ENCODE results near the gene NPC1. TPM values are rescaled to one million over a fixed set of nuclear protein-coding genes. Genes with fewer than 3 reads are reported as not detected.

The NPC1 gene
- polyA plus RNA-seq, 6 donors from 2014 or later = 8.5 to 17.9 (median 10.8) TPM

DNA sequence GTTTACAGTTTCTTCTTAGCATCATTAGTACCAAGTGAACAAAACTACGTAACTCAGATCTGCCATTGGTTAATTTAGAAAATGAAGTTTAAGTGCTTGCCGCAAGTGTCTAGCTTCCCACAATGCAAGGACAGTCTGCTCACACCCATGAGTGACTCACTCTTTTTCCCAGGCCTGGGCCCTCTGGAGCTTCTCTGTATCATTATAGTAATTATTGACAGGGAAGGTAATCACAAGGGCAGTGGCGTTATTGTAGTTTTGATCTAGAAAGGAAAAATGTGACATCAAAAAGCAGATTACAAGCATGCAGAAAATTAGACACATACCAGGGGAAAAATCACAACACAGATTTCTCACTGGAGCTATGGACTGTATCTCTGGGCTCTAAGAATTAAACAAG, 38.5 kb downstream of the NPC1 start:
- Mint-ChIP-seq H3K9me3 (no peaks in the 10 kb centered on the region), H3K4me1 (no peaks in the 10 kb centered on the region), H3K27ac (peak overlapping the region in 1 of 6 donors; percentile 14), H3K27me3 (no peaks in the 10 kb centered on the region), H3K4me3 (no peak overlapping the region), H3K36me3 (peaks cover 29 to 44% of the 10 kb centered on the region in 2 donors)
- DNase-seq (no peak), ATAC-seq (ENCODE audit: low read depth in 2 of 2) (no peak)

GRCh38 chr18:23547306-23547705, 39.0 kb downstream of the NPC1 start:
- no peak for DNase-seq
- Mint-ChIP-seq H3K36me3 (peaks cover 29 to 39% of the 10 kb centered on the region in 2 donors), H3K27me3 (no peaks in the 10 kb centered on the region), H3K4me3 (peak overlapping the region in 1 of 8 donors; percentile 42), H3K27ac (peak overlapping the region in 1 of 6 donors; percentile 47), H3K9me3 (no peaks in the 10 kb centered on the region), H3K4me1 (peaks cover 0 to 4% (median 0%) of the 10 kb centered on the region in 3 donors)
- ATAC-seq (ENCODE audit: low read depth in 2 of 2) = no peak

DNA sequence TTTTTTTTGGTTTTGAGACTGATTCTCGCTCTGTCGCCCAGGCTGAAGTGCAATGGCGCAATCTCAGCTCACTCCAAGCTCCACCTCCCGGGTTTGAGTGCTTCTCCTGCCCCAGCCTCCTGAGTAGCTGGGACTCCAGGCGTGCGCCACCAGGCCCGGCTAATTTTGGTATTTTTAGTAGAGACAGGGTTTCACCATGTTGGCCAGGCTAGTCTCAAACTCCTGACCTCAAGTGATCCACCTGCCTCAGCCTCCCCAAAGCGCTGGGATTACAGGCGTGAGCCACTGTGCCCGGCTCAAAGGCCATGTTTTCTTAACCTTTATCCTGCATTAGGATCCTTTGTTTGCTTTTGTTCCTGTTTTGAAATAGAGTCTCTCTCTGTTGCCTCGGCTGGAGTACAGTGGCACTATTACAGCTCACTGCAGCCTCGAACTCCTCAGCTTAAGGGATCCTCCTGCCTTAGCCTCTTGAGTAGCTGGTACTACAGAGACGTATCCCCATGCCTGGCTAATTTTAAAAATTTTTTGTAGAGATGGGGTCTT, 41.0 kb downstream of the NPC1 start:
- no peak overlapping the region for H3K27ac Mint-ChIP-seq

GRCh38 chr18:23542461-23542860, 43.8 kb downstream of the NPC1 start:
- ATAC-seq (ENCODE audit: low read depth in 2 of 2) = no peak
- no peaks in the 10 kb centered on the region for H3K9me3 Mint-ChIP-seq
- H3K4me3 Mint-ChIP-seq = no peak overlapping the region
- H3K27ac Mint-ChIP-seq = no peak overlapping the region
- peaks cover 13 to 25% of the 10 kb centered on the region in 2 donors for H3K36me3 Mint-ChIP-seq
- peaks cover 23 to 36% (median 33%) of the 10 kb centered on the region in 3 donors for H3K4me1 Mint-ChIP-seq
- H3K27me3 Mint-ChIP-seq = no peaks in the 10 kb centered on the region
- DNase-seq = no peak

More for the DNA sequence above, 41.0 kb downstream of the NPC1 start:
- Mint-ChIP-seq H3K27me3 (no peaks in the 10 kb centered on the region), H3K4me1 (peaks cover 9 to 20% (median 15%) of the 10 kb centered on the region in 3 donors), H3K9me3 (no peaks in the 10 kb centered on the region), H3K4me3 (no peak overlapping the region), H3K36me3 (peaks cover 21 to 36% of the 10 kb centered on the region in 2 donors)
- DNase-seq = no peak
- ATAC-seq (ENCODE audit: low read depth in 2 of 2) = no peak

- Mint-ChIP-seq H3K27ac (peak overlapping the region in 3 of 6 donors; percentile 53 to 82 (median 71)), H3K9me3 (no peaks in the 10 kb centered on the region), H3K36me3 (peaks cover 13 to 21% of the 10 kb centered on the region in 2 donors), H3K27me3 (no peaks in the 10 kb centered on the region), H3K4me1 (peaks cover 23 to 36% (median 33%) of the 10 kb centered on the region in 3 donors), H3K4me3 (peak overlapping the region in 2 of 8 donors; percentile 8 to 33)
- ATAC-seq (ENCODE audit: low read depth in 2 of 2) (no peak), DNase-seq (no peak)
Observed at GRCh38 chr18:23541349-23542093, 44.8 kb downstream of the NPC1 start.

GRCh38 chr18:23540867-23541266, 45.4 kb downstream of the NPC1 start:
- Mint-ChIP-seq H3K27ac (peak overlapping the region in 5 of 6 donors; percentile 36 to 82 (median 63)), H3K4me3 (peak overlapping the region in 3 of 8 donors; percentile 3 to 33 (median 8)), H3K27me3 (no peaks in the 10 kb centered on the region), H3K4me1 (peaks cover 23 to 36% (median 33%) of the 10 kb centered on the region in 3 donors), H3K9me3 (no peaks in the 10 kb centered on the region), H3K36me3 (peaks cover 13 to 20% of the 10 kb centered on the region in 2 donors)
- peak; percentile 91 for ATAC-seq (ENCODE audit: low read depth in 2 of 2)
- DNase-seq = peak; percentile 48

DNA sequence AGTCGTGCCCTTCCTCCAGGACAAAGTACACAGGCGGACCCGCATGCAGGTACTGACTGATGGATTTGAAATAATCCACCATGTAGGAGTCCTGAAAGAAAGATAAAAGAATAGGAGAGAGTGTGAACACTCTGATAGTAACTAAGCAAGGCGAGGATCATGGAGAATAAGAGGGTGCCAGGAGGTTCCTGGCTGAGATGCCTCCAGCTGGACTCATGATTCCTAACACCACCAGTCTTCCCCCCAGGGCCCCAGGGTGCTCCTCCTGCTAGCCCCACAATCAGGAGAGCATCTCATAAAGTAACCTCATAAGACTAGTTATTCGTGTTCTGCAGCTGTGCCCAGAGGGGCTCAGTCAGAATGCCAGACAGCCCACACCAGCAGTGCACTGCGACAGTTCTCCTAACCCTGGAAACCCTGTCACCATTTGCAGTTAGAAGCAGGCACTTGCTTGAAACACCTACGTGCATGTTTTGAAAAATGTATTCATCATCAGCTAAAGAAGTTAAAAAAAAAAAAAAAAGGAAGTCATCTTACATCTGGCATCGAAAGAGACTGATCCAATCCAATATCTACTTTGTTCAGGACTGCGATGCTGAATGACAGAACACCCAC, 46.3 kb downstream of the NPC1 start:
- no peaks in the 10 kb centered on the region for H3K9me3 Mint-ChIP-seq
- peaks cover 13 to 24% of the 10 kb centered on the region in 2 donors for H3K36me3 Mint-ChIP-seq
- H3K4me1 Mint-ChIP-seq = peaks cover 23 to 36% (median 33%) of the 10 kb centered on the region in 3 donors
- DNase-seq (no peak), ATAC-seq (ENCODE audit: low read depth in 2 of 2) (no peak)
- H3K27ac Mint-ChIP-seq = peak overlapping the region in 3 of 6 donors; percentile 51 to 67 (median 63)
- H3K27me3 Mint-ChIP-seq = no peaks in the 10 kb centered on the region
- peak overlapping the region in 7 of 8 donors; percentile 7 to 75 (median 32) for H3K4me3 Mint-ChIP-seq

DNA sequence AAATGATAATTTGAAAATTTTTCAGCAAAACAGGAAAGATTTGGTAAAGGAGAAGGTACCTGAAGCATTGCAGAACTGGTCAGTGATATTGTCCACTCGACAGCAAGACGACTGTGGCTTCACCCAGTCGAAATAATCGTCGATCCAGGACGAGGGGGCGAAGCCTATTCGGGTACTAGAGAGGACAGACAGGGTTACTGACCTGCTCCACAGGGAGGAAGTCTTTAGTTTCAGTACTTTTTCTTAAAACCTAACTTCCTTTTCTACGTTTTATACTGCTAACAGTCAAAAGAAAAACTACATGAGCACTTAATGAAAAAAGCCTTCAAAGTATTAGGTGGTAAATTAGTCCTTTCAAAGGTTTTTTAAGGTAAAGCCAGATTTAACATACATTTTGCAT, 47.0 kb downstream of the NPC1 start:
- Mint-ChIP-seq H3K4me3 (peak overlapping the region in 3 of 8 donors; percentile 1 to 32 (median 19)), H3K27ac (peak overlapping the region in 2 of 6 donors; percentile 57 to 81)

GRCh38 chr18:23538870-23539269, 47.4 kb downstream of the NPC1 start:
- Mint-ChIP-seq H3K4me1 (peaks cover 23 to 36% (median 33%) of the 10 kb centered on the region in 3 donors), H3K27me3 (no peaks in the 10 kb centered on the region), H3K36me3 (peaks cover 6 to 22% of the 10 kb centered on the region in 2 donors), H3K4me3 (peak overlapping the region in 2 of 8 donors; percentile 32 to 72), H3K9me3 (no peaks in the 10 kb centered on the region), H3K27ac (peak overlapping the region in 2 of 6 donors; percentile 69 to 81)
- no peak for DNase-seq
- ATAC-seq (ENCODE audit: low read depth in 2 of 2) = no peak

More for the DNA sequence above, 47.0 kb downstream of the NPC1 start:
- peaks cover 23 to 36% (median 33%) of the 10 kb centered on the region in 3 donors for H3K4me1 Mint-ChIP-seq
- H3K27me3 Mint-ChIP-seq = no peaks in the 10 kb centered on the region
- peaks cover 7 to 25% of the 10 kb centered on the region in 2 donors for H3K36me3 Mint-ChIP-seq
- H3K9me3 Mint-ChIP-seq = no peaks in the 10 kb centered on the region
- DNase-seq = peak; percentile 8
- ATAC-seq (ENCODE audit: low read depth in 2 of 2) = peak in 1 of 2 donors; percentile 34

GRCh38 chr18:23538001-23538400, 48.3 kb downstream of the NPC1 start:
- H3K4me1 Mint-ChIP-seq = peaks cover 23 to 36% (median 33%) of the 10 kb centered on the region in 3 donors
- DNase-seq (no peak), ATAC-seq (ENCODE audit: low read depth in 2 of 2) (no peak)
- H3K27ac Mint-ChIP-seq = no peak overlapping the region
- no peaks in the 10 kb centered on the region for H3K27me3 Mint-ChIP-seq
- no peaks in the 10 kb centered on the region for H3K9me3 Mint-ChIP-seq
- H3K36me3 Mint-ChIP-seq = peaks cover 6 to 17% of the 10 kb centered on the region in 2 donors
- no peak overlapping the region for H3K4me3 Mint-ChIP-seq

DNA sequence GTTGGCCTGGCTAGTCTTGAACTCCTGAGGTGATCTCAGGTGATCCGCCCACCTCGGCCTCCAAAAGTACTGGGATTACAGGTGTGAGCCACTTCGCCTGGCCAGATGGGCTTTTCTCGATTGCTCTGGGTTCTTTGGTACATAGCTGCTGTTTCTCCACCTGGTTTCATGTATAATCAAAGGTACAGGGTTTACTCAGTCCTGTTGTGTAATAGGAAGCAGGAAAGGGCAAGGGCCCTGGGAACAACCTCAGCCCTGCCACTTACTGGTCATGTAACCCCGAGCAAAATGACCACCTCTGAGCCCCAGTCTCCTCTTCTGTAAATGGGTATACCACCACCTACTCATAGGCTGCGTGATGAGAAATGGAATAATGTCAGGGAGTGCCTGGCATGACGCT, 49.0 kb downstream of the NPC1 start:
- peaks cover under 1 to 24% of the 10 kb centered on the region in 2 donors for H3K36me3 Mint-ChIP-seq
- DNase-seq (no peak), ATAC-seq (ENCODE audit: low read depth in 2 of 2) (no peak)
- no peaks in the 10 kb centered on the region for H3K27me3 Mint-ChIP-seq
- H3K9me3 Mint-ChIP-seq = no peaks in the 10 kb centered on the region
- H3K27ac Mint-ChIP-seq = peak overlapping the region in 1 of 6 donors; percentile 52
- no peak overlapping the region for H3K4me3 Mint-ChIP-seq
- peaks cover 23 to 33% (median 31%) of the 10 kb centered on the region in 3 donors for H3K4me1 Mint-ChIP-seq

GRCh38 chr18:23536204-23536603, 50.1 kb downstream of the NPC1 start:
- ATAC-seq (ENCODE audit: low read depth in 2 of 2) (no peak), DNase-seq (no peak)
- Mint-ChIP-seq H3K27me3 (no peaks in the 10 kb centered on the region), H3K27ac (peak overlapping the region in 4 of 6 donors; percentile 14 to 80 (median 32)), H3K9me3 (no peaks in the 10 kb centered on the region), H3K36me3 (peaks cover 0 to 32% of the 10 kb centered on the region in 2 donors), H3K4me3 (no peak overlapping the region), H3K4me1 (peaks cover 21 to 27% (median 25%) of the 10 kb centered on the region in 3 donors)

DNA sequence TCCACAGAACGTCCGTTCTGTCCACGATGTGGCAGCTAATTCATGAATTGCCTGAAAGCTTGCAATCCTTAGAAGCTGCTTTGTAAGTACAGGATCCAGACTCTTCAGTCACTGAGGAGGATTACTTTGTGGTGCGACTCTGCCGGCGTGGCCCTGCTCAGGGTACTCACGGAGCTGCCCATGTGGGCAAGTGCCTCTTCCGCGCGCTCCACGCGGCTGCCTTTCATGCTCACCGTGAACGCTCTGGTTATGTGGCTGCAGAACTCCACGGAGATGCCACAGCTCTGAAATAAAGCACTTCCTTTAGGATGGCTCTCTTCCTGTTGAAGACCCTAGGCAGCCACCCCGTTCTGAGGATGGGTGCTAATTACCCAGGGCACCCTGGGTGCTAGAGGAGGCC, 52.0 kb downstream of the NPC1 start:
- DNase-seq (no peak), ATAC-seq (ENCODE audit: low read depth in 2 of 2) (no peak)
- Mint-ChIP-seq H3K27ac (peak overlapping the region in 1 of 6 donors; percentile 47), H3K9me3 (no peaks in the 10 kb centered on the region), H3K4me3 (no peak overlapping the region), H3K4me1 (peaks cover 5 to 8% (median 6%) of the 10 kb centered on the region in 3 donors), H3K27me3 (no peaks in the 10 kb centered on the region), H3K36me3 (peaks cover 0 to 46% of the 10 kb centered on the region in 2 donors)
